Measurements from ENCODE around the gene WNT2B.

The WNT2B gene

GRCh38 chr1:112509660-112510178 is 954 bp downstream of the WNT2B start:
- no peak for TF ChIP-seq CTCF (IDR thresholded peaks at IDR 0.05; ENCODE audit: low read depth, low read length, missing control alignments)
- in situ Hi-C loops (cut with HindIII; ENCODE audit: low pct_ligation_motif_present, low sequenced_read_pairs): no loop called here
- Histone ChIP-seq H3K36me3 (replicated peaks) (no peaks in the 10 kb centered on the region), H3K4me3 (ENCODE audit: low read depth, low read length) (no peak overlapping the region), H3K27me3 (replicated peaks) (no peaks in the 10 kb centered on the region), H3K27ac (no peak overlapping the region)
- no peak for DNase-seq

DNA sequence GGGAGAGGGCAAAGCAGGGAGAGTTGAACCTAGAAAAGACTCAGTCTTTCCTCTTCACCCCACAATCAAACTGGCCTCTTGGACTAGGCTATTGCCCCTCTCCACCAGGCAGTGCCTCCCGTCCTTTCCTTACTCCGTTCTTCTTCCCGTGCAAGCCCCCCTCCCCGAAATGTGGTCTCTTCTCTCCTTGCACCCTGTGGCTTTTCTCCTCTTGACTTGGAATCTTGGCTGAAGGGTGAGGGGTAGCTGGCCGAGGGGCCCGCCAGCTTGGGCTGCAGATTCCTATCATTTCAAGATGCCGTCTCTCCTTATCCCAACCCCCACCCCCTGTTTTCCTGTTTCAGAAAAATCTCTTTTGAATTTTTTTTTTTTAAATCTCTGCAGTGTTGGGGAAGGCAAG is 1.6 kb downstream of the WNT2B start:
- DNase-seq: no peak
- no peak for TF ChIP-seq CTCF (IDR thresholded peaks at IDR 0.05; ENCODE audit: low read depth, low read length, missing control alignments)
- no peaks in the 10 kb centered on the region for H3K36me3 ChIP-seq (replicated peaks)
- in situ Hi-C loops (cut with HindIII; ENCODE audit: low pct_ligation_motif_present, low sequenced_read_pairs): no loop called here
- H3K27me3 ChIP-seq (replicated peaks): no peaks in the 10 kb centered on the region
- H3K4me3 ChIP-seq (ENCODE audit: low read depth, low read length): no peak overlapping the region
- no peak overlapping the region for H3K27ac ChIP-seq

DNA sequence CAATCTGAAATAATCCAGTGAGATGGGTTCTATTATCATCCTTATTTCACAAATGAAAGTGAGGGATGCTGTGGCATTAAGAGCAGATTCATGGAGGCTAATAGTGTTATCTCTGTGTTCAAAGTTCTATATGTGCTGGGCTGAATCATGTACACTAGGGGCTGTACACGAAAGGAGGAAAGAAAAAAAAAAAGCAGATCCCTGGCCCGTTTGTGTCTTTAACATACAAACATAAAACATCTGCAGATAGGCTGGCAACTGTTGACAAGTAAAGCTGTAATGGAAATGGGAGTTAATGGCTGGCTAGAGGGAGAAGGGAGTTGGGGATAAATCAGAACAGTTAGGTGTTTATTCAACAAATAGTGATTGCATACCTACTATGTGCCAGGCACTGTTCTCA is 3.1 kb downstream of the WNT2B start:
- H3K36me3 ChIP-seq (replicated peaks): no peaks in the 10 kb centered on the region
- no peak for DNase-seq
- TF ChIP-seq CTCF (IDR thresholded peaks at IDR 0.05; ENCODE audit: low read depth, low read length, missing control alignments): no peak
- no peaks in the 10 kb centered on the region for H3K27me3 ChIP-seq (replicated peaks)
- no peak overlapping the region for H3K4me3 ChIP-seq (ENCODE audit: low read depth, low read length)
- no peak overlapping the region for H3K27ac ChIP-seq
- in situ Hi-C loops (cut with HindIII; ENCODE audit: low pct_ligation_motif_present, low sequenced_read_pairs): no loop called here

DNA sequence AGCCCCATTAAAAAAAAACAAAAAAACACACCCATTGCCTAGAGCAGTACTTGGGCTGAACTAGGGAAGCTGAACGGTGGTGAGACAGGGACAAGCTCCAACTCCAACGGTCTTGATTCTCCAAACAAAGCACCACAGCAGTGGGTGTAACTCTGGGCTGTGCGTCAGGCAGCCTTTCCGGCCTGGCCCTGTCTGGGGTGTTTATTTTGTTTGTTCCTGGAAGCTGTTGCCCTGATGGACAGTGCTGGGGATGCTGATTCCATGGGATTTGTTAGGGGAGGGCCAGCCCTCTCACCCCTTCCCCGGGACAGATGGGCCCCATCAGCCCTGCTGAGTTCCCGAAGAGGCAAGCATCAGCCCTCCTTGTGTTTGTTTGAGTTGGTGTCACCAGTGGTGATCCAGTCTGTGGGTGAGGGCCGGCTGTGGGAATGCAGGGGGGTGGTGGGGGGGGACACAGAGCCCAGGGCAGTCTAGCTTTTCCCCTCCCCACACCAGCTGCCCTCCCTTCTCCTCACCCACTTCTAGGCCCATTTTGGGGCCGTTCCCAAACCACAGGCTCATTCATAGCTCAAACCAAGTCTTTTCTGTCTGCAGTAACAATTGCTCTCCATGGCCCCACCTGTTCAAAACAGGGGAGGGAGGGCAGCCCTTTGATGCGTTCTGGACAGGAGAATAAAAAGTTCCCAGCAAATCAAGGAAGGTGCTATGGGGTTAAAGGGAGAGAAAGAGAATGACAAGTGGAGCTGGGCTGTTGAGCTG is 4.5 kb downstream of the WNT2B start:
- in situ Hi-C loops (cut with HindIII; ENCODE audit: low pct_ligation_motif_present, low sequenced_read_pairs): no loop called here
- H3K27ac ChIP-seq: no peak overlapping the region
- no peaks in the 10 kb centered on the region for H3K27me3 ChIP-seq (replicated peaks)
- H3K4me3 ChIP-seq (ENCODE audit: low read depth, low read length): no peak overlapping the region
- no peaks in the 10 kb centered on the region for H3K36me3 ChIP-seq (replicated peaks)
- DNase-seq: peak; percentile 73
- no peak for TF ChIP-seq CTCF (IDR thresholded peaks at IDR 0.05; ENCODE audit: low read depth, low read length, missing control alignments)

- no peak for TF ChIP-seq CTCF (IDR thresholded peaks at IDR 0.05; ENCODE audit: low read depth, low read length, missing control alignments)
- Histone ChIP-seq H3K36me3 (replicated peaks) (no peaks in the 10 kb centered on the region), H3K4me3 (ENCODE audit: low read depth, low read length) (no peak overlapping the region), H3K27ac (no peak overlapping the region), H3K27me3 (replicated peaks) (no peaks in the 10 kb centered on the region)
- in situ Hi-C loops (cut with HindIII; ENCODE audit: low pct_ligation_motif_present, low sequenced_read_pairs): no loop called here
- DNase-seq: no peak
Measured at GRCh38 chr1:112514901-112515300, 6.1 kb downstream of the WNT2B start.
